Sigmoid colon (tissue), 3 donors: Measurements from ENCODE around the gene CDSN.

Experiments used
- POLR2A ChIP-seq, 2 donors: fragments of 450-650 bp; IDR thresholded peaks; one replicate each; pipeline ENCODE4 v1.6.1; 2016; ENCODE audit warnings: antibody characterized with exemption in 2 of 2, mild to moderate bottlenecking in 2 of 2, moderate library complexity in 2 of 2
- TF ChIP-seq, protein P1 (sequence below), 4 experiments: fragments of 450-650 bp in 3 of 4; fragments of 200-600 bp in 1 of 4; IDR thresholded peaks; one replicate each; pipeline ENCODE4 v1.5.1; 2016 to 2019; ENCODE audit warnings: antibody characterized with exemption in 4 of 4, mild to moderate bottlenecking in 3 of 4, moderate library complexity in 2 of 4

DNA sequence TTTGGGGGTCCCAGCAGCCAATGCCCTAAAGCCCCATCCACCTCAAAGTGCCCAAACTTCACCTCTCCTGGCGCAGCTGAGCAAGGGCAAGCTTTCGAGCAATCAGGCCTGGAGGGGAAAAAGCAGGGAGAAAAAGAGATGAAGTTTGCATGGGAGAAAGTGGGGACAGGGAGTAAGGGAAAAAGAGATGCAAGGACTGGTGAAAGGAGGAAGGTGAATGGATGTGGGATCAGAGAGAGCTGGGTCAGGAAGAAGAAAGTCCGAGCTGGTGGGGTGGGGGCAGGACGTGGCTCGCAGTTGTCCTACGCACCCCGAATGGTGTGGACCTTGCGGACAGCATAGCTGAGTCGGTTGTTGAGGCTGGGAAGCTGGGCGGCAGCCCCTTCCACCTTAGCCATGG lies 25.1 kb upstream of the CDSN start:
- no peak for TF ChIP-seq POLR2A (IDR thresholded peaks at IDR 0.05)
- TF ChIP-seq, protein P1, sequence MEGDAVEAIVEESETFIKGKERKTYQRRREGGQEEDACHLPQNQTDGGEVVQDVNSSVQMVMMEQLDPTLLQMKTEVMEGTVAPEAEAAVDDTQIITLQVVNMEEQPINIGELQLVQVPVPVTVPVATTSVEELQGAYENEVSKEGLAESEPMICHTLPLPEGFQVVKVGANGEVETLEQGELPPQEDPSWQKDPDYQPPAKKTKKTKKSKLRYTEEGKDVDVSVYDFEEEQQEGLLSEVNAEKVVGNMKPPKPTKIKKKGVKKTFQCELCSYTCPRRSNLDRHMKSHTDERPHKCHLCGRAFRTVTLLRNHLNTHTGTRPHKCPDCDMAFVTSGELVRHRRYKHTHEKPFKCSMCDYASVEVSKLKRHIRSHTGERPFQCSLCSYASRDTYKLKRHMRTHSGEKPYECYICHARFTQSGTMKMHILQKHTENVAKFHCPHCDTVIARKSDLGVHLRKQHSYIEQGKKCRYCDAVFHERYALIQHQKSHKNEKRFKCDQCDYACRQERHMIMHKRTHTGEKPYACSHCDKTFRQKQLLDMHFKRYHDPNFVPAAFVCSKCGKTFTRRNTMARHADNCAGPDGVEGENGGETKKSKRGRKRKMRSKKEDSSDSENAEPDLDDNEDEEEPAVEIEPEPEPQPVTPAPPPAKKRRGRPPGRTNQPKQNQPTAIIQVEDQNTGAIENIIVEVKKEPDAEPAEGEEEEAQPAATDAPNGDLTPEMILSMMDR (IDR thresholded peaks at IDR 0.05), result no peak
